Astrocyte of the cerebellum (primary cell): Measurements from ENCODE around the gene FOXA3.

Source experiments
- DNase-seq: peaks from one replicate; pipeline ENCODE4 v3.0.0-alpha.2; 2011; ENCODE audit warnings: low read depth
- H3K4me3 ChIP-seq: 2 replicates; pipeline ENCODE4 v1.5.1; 2011; ENCODE audit warnings: mild to moderate bottlenecking, low read depth, low read length, moderate library complexity
- in situ Hi-C: cut with HindIII; loops from 2 replicates; pipeline ENCODE4 v1.10.0; 2017; ENCODE audit warnings: low sequenced_read_pairs
- TF ChIP-seq, protein P1 (sequence below): IDR thresholded peaks from 2 replicates; pipeline ENCODE4 v1.5.1; 2012; ENCODE audit warnings: low read length, low read depth, moderate library complexity, mild to moderate bottlenecking; ENCODE audit errors: missing control alignments

FOXA3 gene

DNA sequence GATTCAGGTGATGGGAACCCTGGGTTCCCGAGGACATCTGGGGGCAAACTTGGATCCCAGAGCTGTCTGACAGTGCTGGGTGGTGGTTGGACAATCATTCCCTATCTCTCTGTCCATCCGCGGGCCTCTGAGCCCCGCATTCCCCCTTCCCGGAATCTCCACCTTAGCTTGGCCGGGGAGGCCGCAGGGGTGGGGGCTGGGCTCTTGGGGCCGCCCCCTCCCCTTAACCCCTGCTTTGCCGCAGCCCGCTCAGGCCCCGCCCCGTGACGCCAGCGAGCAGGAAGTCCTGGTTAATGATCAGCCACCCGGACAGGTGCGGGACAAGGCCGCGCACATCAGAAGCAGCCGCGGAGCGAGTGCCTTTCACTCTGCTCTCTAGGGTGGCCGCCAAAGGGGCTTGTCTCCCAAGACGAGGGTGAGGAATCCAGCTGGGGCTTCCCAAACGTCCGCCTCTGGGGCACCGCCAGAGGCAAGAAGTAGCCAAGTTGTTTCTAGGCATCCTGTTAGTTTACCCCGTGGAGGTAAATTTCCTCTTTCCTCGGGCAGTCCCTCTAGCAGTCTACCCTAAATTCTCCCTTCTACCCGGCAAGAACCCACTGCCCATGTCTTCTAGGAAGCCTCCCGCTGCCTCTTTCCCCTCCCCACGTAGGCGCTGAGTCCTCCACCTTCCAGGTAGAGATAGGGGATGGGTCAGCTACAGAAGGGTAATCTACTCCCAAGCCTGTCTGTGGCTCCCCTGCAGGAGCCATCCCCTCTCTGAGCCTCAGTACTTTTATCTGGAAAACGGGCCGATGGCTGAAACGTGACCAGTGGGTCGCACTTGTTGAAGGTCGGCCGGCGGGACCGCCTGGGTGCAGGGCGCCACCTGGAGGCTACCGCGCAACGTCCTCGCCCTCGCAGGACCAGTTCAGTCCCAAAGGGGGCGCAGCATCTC lies 18.8 kb downstream of the FOXA3 start:
- TF ChIP-seq, protein P1, sequence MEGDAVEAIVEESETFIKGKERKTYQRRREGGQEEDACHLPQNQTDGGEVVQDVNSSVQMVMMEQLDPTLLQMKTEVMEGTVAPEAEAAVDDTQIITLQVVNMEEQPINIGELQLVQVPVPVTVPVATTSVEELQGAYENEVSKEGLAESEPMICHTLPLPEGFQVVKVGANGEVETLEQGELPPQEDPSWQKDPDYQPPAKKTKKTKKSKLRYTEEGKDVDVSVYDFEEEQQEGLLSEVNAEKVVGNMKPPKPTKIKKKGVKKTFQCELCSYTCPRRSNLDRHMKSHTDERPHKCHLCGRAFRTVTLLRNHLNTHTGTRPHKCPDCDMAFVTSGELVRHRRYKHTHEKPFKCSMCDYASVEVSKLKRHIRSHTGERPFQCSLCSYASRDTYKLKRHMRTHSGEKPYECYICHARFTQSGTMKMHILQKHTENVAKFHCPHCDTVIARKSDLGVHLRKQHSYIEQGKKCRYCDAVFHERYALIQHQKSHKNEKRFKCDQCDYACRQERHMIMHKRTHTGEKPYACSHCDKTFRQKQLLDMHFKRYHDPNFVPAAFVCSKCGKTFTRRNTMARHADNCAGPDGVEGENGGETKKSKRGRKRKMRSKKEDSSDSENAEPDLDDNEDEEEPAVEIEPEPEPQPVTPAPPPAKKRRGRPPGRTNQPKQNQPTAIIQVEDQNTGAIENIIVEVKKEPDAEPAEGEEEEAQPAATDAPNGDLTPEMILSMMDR = peak; percentile 98
- in situ Hi-C loops = no loop called here
- peak; percentile 69 for DNase-seq
- H3K4me3 ChIP-seq = no peak overlapping the region

DNA sequence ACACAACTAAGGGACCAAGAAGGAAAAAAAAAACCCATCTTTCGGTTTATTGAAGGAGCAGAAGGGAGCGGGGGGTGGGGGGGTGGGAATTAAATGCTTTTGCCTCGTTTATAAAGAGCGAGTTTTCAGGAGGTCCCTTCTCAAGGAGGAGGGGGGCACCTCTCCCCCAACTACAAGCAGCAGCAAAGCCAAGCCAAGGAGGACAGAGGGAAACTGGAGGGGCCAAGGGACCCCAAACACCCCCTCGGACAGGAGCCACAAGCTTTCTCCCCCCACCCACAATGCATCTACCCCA lies 19.4 kb downstream of the FOXA3 start:
- in situ Hi-C loops = no loop called here
- DNase-seq = no peak
- TF ChIP-seq, protein P1 = no peak
- H3K4me3 ChIP-seq = peak overlapping the region; percentile 3

DNA sequence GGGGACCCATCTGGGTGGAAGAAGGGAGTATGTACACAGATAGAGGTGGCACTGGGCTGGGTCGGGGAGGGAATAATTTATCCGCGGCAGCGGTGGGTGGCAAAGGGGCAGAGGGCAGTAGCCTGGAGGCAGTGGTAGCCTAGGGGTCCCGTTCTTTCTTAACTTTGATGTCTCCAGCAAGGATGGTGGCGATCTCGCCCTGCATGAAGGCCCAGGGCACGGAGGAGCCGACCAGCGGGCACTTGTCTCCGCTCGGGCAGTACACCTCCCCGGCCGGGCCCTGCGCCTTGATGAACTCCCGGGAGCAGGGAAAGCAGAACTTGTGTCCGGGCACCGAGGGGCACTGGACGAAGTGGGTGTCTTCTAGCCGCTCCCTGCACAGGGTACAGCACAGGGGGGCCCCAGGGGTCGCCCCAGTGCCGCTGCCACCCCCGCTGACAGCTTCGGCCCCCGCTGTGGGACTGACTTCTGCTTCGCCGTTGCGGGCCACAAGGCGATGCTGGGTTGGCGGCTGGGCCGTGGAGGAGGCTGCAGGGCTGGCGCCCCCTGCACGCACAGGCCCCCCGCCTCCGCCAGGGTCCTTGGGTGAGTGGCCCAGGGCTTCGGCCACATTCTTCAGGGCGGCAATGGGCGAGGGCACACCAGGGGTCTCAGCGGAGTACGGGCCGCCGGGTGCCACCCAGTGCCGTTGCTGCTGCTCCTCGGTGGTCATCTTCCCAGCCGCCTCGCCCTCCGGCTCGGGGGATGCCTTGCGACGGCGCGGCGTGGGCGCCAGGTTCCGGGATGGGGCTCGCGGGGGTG lies 20.0 kb downstream of the FOXA3 start:
- peak overlapping the region; percentile 3 for H3K4me3 ChIP-seq
- TF ChIP-seq, protein P1 = no peak
- DNase-seq = no peak
- in situ Hi-C loops = no loop called here

DNA sequence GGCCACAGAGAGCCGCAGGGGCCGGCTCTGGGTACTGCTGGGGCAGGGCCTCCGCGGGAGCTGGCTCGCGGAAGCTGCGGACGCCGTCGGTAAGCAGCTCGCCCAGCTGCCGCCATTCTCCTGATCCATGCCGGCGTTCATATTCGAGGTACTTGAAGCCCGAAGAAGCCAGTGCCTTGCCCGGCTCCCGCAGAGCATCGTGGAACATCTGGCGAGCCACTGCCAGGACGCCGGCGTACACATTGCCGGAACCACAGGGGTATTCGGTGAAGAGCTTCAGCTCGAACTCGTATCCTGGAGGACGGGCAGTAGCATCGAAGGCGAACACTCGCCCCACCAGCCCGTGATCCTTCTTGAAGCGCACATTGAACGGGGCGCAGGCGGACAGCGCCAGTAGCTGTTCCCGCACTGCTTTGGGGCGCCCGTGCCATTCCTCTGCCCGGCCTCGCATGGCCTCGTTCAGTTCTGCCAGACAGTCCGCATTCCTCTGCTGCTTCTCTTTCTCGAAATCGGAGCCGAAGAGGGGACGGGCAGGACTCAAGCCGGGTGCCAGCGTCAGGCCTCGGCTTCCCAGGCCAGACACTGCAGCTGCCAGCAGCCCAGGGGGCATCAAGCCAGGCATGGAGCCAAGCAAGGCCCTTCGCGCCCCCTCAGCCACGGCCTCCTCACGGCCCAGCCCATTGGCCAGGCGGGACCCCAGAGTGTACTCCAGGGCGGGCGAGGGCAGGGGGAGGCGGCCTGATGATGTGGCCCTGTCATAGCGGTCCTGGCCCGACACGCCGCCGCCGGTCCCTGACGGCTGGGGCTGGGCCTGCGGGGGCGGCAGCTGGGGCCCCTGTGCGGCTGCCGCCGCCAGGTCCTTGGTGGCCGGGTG lies 20.8 kb downstream of the FOXA3 start:
- TF ChIP-seq, protein P1 = no peak
- H3K4me3 ChIP-seq = peak overlapping the region; percentile 55
- no peak for DNase-seq
- in situ Hi-C loops = no loop called here

DNA sequence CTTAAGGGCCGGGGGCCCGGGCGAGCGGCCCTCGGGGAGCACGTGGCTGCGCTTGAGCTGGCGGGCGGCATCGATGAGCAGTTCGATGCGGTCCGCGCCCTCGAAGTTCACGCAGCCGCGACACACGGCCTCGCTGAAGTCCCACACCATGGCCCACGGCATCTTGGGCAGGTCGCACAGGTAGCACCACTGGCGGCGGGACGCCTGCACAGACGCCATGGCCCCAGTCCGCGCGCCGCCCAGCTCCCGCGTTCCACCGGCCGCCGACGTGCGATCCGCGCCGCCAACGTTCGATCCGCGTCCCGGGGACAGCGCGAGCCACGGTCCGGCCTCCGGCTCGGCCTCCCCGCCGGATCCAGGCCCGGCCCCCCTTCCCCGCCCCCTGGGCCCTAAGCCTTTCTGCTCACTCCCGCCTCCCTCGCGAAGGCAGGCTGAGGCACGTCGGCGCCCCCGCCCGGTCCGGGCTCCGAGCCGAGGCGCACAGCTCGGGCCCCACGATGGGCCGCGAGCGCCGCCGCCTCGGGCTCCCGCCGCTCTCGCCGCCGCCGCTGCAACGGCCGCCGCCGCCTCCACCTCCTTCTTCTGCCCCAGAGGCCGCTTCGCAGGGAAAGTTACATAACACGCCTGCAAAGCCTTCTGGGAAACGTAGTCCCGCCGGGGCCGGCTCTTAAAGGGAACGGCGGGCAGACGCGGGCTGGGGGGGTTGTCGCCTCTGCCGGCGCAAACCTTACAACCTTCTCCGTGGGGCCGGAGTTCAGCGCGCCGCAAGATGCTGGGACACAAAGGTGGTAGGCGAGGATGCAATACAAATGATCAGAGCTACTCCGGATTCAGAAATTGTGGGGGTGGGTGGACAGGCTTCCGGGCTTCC lies 21.7 kb downstream of the FOXA3 start, which contains the start of gene IRF2BP1:
Gene IRF2BP1 (minus strand): TSS at position 586 of the 871 bp plus-strand sequence. CDS start 367 bp downstream, at position 219.
- in situ Hi-C loops = no loop called here
- peak; percentile 80 for DNase-seq
- H3K4me3 ChIP-seq = peak within 1 kb of the TSS; percentile 55
- TF ChIP-seq, protein P1 = no peak
